IPS-NIHi11 (cell line): Measurements from ENCODE around the gene RRP1B.

Experiments used
- DNase-seq: peaks from one replicate; pipeline ENCODE4 v3.0.0; 2012; ENCODE audit warnings: mixed read lengths, low spot score

Gene RRP1B

DNA sequence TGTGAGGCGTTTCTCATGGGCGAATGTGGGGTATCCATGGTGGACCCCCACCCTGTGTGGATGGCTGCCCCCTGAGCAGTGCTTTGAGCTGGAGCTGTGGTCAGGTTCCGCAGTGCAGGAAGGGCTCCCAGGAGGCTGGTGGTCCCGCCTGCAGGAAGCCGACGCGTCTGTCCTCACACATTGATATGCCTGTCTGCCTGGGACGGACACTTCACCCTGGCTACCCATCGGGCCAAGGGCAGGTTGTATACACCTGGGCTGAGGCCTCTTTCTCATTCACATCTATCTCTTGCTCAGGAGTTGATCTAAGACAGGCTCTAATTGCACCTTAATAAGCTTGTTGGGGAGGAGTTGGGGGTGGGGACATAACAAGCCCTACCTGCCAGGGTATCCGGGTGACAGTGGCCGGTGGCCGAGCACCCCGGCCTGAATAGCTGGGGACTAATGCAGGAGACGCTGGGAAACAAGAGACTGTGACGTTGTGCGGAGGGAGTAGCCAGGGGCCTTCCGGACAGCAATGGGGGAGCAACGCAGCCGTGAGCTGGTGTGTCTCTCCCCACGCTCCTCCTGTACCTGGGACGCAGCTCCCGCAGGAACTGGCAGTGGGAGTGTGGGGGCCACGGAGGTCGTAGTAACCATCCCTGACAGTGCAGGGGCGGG lies 81.3 kb downstream of the RRP1B start:
- peak; percentile 77 for DNase-seq

GRCh38 chr21:43741423-43742096 lies 82.2 kb downstream of the RRP1B start:
- no peak for DNase-seq

- no peak for DNase-seq
Measured at GRCh38 chr21:43743947-43744346, 84.6 kb downstream of the RRP1B start.

DNA sequence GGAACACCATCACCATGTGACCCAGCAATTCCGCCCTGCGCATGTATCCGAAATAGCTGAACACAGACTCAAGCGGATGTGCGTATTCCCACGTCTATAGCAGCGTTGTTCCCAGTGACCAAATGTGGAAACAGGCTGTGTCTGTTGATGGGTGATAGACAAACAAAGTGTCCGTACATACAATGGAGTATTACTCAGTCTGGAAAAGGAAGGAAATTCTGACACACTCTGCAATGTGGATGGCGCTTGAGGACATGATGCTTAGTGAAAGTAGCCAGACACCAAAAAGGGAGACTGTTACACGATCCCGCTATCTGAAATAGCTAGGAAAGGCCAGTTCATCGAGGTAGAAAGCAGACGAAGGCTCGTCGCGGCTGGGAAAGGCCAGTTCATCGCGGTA lies 85.4 kb downstream of the RRP1B start:
- DNase-seq = no peak
